ACHN (cell line): ENCODE results near the gene TSPAN3.

Source experiments
- DNase-seq: peaks from one replicate; pipeline ENCODE4 v3.0.0-alpha.2; 2015
- in situ Hi-C: cut with HindIII; loops from 2 replicates; pipeline ENCODE4 v1.10.0; 2017; ENCODE audit warnings: low sequenced_read_pairs, low pct_ligation_motif_present, low pct_unique_long_range_greater_than_20kb

TSPAN3 gene

GRCh38 chr15:77038312-77039216 lies 32.3 kb downstream of the TSPAN3 start:
- in situ Hi-C loops = no loop called here
- DNase-seq = no peak

- DNase-seq = no peak
- in situ Hi-C loops = no loop called here
These were observed 33.3 kb downstream of the TSPAN3 start for GRCh38 chr15:77037388-77038209.

GRCh38 chr15:77036537-77037387 lies 34.1 kb downstream of the TSPAN3 start:
- in situ Hi-C loops = no loop called here
- DNase-seq = no peak

- in situ Hi-C loops = no loop called here
- DNase-seq = no peak
These were observed 34.9 kb downstream of the TSPAN3 start for GRCh38 chr15:77035999-77036471.

GRCh38 chr15:77035584-77035983 lies 35.3 kb downstream of the TSPAN3 start:
- in situ Hi-C loops = no loop called here
- no peak for DNase-seq

GRCh38 chr15:77034695-77035489 lies 36.0 kb downstream of the TSPAN3 start:
- in situ Hi-C loops = no loop called here
- peak; percentile 25 for DNase-seq

GRCh38 chr15:77033729-77034671 lies 36.9 kb downstream of the TSPAN3 start:
- no peak for DNase-seq
- in situ Hi-C loops = no loop called here

GRCh38 chr15:77033417-77033728 lies 37.5 kb downstream of the TSPAN3 start:
- in situ Hi-C loops = no loop called here
- DNase-seq = no peak

GRCh38 chr15:77032647-77033416 lies 38.1 kb downstream of the TSPAN3 start:
- no peak for DNase-seq
- in situ Hi-C loops = no loop called here

GRCh38 chr15:77032052-77032646 lies 38.8 kb downstream of the TSPAN3 start:
- in situ Hi-C loops = no loop called here
- DNase-seq = no peak

GRCh38 chr15:77031376-77032050 lies 39.4 kb downstream of the TSPAN3 start:
- in situ Hi-C loops = no loop called here
- no peak for DNase-seq

GRCh38 chr15:77030928-77031375 lies 40.0 kb downstream of the TSPAN3 start:
- in situ Hi-C loops = no loop called here
- DNase-seq = no peak

- DNase-seq = no peak
- in situ Hi-C loops = no loop called here
These were observed 40.6 kb downstream of the TSPAN3 start for GRCh38 chr15:77030048-77030927.

- DNase-seq = no peak
- in situ Hi-C loops = no loop called here
These were observed 41.5 kb downstream of the TSPAN3 start for GRCh38 chr15:77029166-77030047.
